Astrocyte (in vitro differentiated cells and primary cell): ENCODE measurements around the gene ERLIN1. TPM values are rescaled to one million over a fixed set of nuclear protein-coding genes. Genes with fewer than 3 reads are reported as not detected.

Experiments
- DNase-seq: peaks from one replicate; pipeline ENCODE4 v3.0.0-alpha.2; 2010; ENCODE audit warnings: low read depth
- FAIRE-seq: peaks from 2 replicates; lab custom pipeline; 2011; peaks lifted over from hg19 to GRCh38; lab: Jason Lieb, UNC
- H2AFZ ChIP-seq: 2 replicates; pipeline ENCODE4 v1.6.0; 2012; ENCODE audit warnings: low read depth, low read length, inconsistent platforms
- H3K27ac ChIP-seq: 2 replicates; pipeline ENCODE4 v1.5.1; 2011; ENCODE audit warnings: low read depth, low read length, inconsistent platforms
- H3K27me3 ChIP-seq: 2 replicates; pipeline ENCODE4 v1.6.0; 2011; ENCODE audit warnings: low read length, inconsistent platforms; ENCODE audit not compliant: insufficient read depth
- H3K36me3 ChIP-seq: 2 replicates; pipeline ENCODE4 v1.5.1; 2011; ENCODE audit warnings: low read length, inconsistent platforms; ENCODE audit not compliant: insufficient read depth
- H3K4me1 ChIP-seq: 2 replicates; pipeline ENCODE4 v1.5.1; 2011; ENCODE audit warnings: low read length, inconsistent platforms; ENCODE audit not compliant: insufficient read depth
- H3K4me2 ChIP-seq: 2 replicates; pipeline ENCODE4 v1.6.0; 2012; ENCODE audit warnings: low read length, inconsistent platforms
- H3K4me3 ChIP-seq: 2 replicates; pipeline ENCODE4 v1.5.1; 2011; ENCODE audit warnings: low read depth, mild to moderate bottlenecking, low read length, inconsistent platforms; ENCODE audit not compliant: insufficient read depth
- H3K79me2 ChIP-seq: 2 replicates; pipeline ENCODE4 v1.6.0; 2012; ENCODE audit warnings: mild to moderate bottlenecking, low read length, inconsistent platforms; ENCODE audit not compliant: insufficient read depth
- H3K9ac ChIP-seq: 2 replicates; pipeline ENCODE4 v1.6.0; 2012; ENCODE audit warnings: mild to moderate bottlenecking, low read length, inconsistent platforms
- H3K9me3 ChIP-seq: 2 replicates; pipeline ENCODE4 v1.5.1; 2012; ENCODE audit warnings: low read depth, mild to moderate bottlenecking, low read length, inconsistent platforms; ENCODE audit not compliant: insufficient read depth
- H4K20me1 ChIP-seq: 2 replicates; pipeline ENCODE4 v1.6.0; 2012; ENCODE audit warnings: low read length, inconsistent platforms; ENCODE audit not compliant: insufficient read depth
- H3K27ac Mint-ChIP-seq: one replicate; pipeline ENCODE4 v1.8.0; 2021; ENCODE audit warnings: mild to moderate bottlenecking, mixed read lengths; ENCODE audit not compliant: unreplicated experiment
- H3K27me3 Mint-ChIP-seq: one replicate; pipeline ENCODE4 v1.8.0; 2021; ENCODE audit warnings: low read depth, mixed read lengths; ENCODE audit not compliant: unreplicated experiment
- H3K36me3 Mint-ChIP-seq: one replicate; pipeline ENCODE4 v1.8.0; 2021; ENCODE audit warnings: low read depth, mixed read lengths; ENCODE audit not compliant: unreplicated experiment
- H3K4me1 Mint-ChIP-seq: one replicate; pipeline ENCODE4 v1.8.0; 2021; ENCODE audit warnings: low read depth, mixed read lengths; ENCODE audit not compliant: unreplicated experiment
- H3K4me3 Mint-ChIP-seq: one replicate; pipeline ENCODE4 v1.8.0; 2021; ENCODE audit warnings: mild to moderate bottlenecking, moderate library complexity, mixed read lengths; ENCODE audit not compliant: unreplicated experiment
- H3K9me3 Mint-ChIP-seq: one replicate; pipeline ENCODE4 v1.8.0; 2021; ENCODE audit warnings: mild to moderate bottlenecking, mixed read lengths; ENCODE audit not compliant: unreplicated experiment
- CTCF ChIP-seq: IDR thresholded peaks from 2 replicates; pipeline ENCODE4 v1.5.1; 2011; ENCODE audit warnings: low read depth, mild to moderate bottlenecking, inconsistent platforms, low read length, moderate library complexity; ENCODE audit not compliant: insufficient read depth
- EZH2 ChIP-seq: IDR thresholded peaks from 2 replicates; pipeline ENCODE4 v1.6.1; 2012; ENCODE audit warnings: mild to moderate bottlenecking, low read length, inconsistent platforms; ENCODE audit not compliant: insufficient read depth
- total RNA-seq: library from RNA; stranded (reverse); gene quantifications from 2 replicates; pipeline ENCODE4 v1.2.1, GENCODE V29; 2021

The ERLIN1 gene
- total RNA-seq, 1 donor from 2014 or later: 22.7 TPM

DNA sequence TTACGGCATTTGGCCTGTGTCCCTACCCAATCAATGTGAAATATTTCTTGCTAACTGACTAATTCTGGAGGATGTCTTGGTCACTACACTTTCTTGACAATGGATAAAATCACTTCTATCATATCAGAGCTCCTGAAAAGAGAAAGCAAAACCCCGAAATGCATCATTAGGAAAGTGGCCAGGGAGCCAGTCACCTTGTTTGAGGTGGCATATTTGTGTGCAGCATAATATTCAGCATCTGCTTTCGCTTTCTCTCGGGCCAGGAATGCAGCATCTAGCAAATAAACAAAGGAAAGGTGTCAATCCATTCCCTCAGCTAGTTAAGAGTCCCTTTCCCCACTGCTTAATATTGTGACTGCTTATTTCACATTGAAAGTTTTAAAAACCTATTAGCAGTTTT, 31.2 kb downstream of the ERLIN1 start:
- no peak overlapping the region for H3K4me3 ChIP-seq
- H3K36me3 Mint-ChIP-seq: peaks cover 22% of the 10 kb centered on the region
- peaks cover 5% of the 10 kb centered on the region for H3K79me2 ChIP-seq
- H3K36me3 ChIP-seq: peaks cover 37% of the 10 kb centered on the region
- H3K9me3 Mint-ChIP-seq: peaks cover 3% of the 10 kb centered on the region
- H3K4me1 Mint-ChIP-seq: no peaks in the 10 kb centered on the region
- no peak overlapping the region for H3K27ac Mint-ChIP-seq
- H3K4me3 Mint-ChIP-seq: no peak overlapping the region
- H2AFZ ChIP-seq: no peak overlapping the region
- H3K4me2 ChIP-seq: no peak overlapping the region
- FAIRE-seq: no peak
- H3K27ac ChIP-seq: no peak overlapping the region
- no peaks in the 10 kb centered on the region for H3K27me3 Mint-ChIP-seq
- H3K9ac ChIP-seq: no peak overlapping the region
- H3K27me3 ChIP-seq: no peaks in the 10 kb centered on the region
- no peak for DNase-seq
- TF ChIP-seq EZH2 (no peak), CTCF (no peak)
- no peaks in the 10 kb centered on the region for H3K9me3 ChIP-seq
- H4K20me1 ChIP-seq: no peaks in the 10 kb centered on the region
- no peaks in the 10 kb centered on the region for H3K4me1 ChIP-seq

GRCh38 chr10:100153239-100153825, 32.5 kb downstream of the ERLIN1 start:
- no peak overlapping the region for H3K4me3 Mint-ChIP-seq
- H3K4me1 Mint-ChIP-seq: peaks cover 5% of the 10 kb centered on the region
- Histone ChIP-seq H3K9ac (no peak overlapping the region), H3K27me3 (no peaks in the 10 kb centered on the region), H2AFZ (no peak overlapping the region), H3K36me3 (peaks cover 37% of the 10 kb centered on the region), H3K27ac (no peak overlapping the region), H3K4me2 (no peak overlapping the region), H3K4me1 (peaks cover 4% of the 10 kb centered on the region), H3K79me2 (peaks cover 2% of the 10 kb centered on the region), H3K4me3 (no peak overlapping the region), H3K9me3 (no peaks in the 10 kb centered on the region), H4K20me1 (peaks cover 4% of the 10 kb centered on the region)
- TF ChIP-seq EZH2: no peak
- TF ChIP-seq CTCF: no peak
- no peaks in the 10 kb centered on the region for H3K27me3 Mint-ChIP-seq
- DNase-seq (no peak), FAIRE-seq (no peak)
- peaks cover 24% of the 10 kb centered on the region for H3K36me3 Mint-ChIP-seq
- peaks cover 3% of the 10 kb centered on the region for H3K9me3 Mint-ChIP-seq
- no peak overlapping the region for H3K27ac Mint-ChIP-seq

GRCh38 chr10:100151723-100152300, 34.0 kb downstream of the ERLIN1 start:
- DNase-seq (no peak), FAIRE-seq (no peak)
- peaks cover 19% of the 10 kb centered on the region for H3K36me3 Mint-ChIP-seq
- H3K4me1 Mint-ChIP-seq: peaks cover 5% of the 10 kb centered on the region
- Histone ChIP-seq H3K4me1 (peaks cover 4% of the 10 kb centered on the region), H3K9me3 (no peaks in the 10 kb centered on the region), H3K79me2 (no peaks in the 10 kb centered on the region), H4K20me1 (peaks cover 4% of the 10 kb centered on the region), H3K9ac (no peak overlapping the region), H3K27ac (no peak overlapping the region), H3K4me3 (no peak overlapping the region), H2AFZ (no peak overlapping the region), H3K36me3 (peaks cover 35% of the 10 kb centered on the region), H3K4me2 (no peak overlapping the region), H3K27me3 (no peaks in the 10 kb centered on the region)
- TF ChIP-seq EZH2 (no peak), CTCF (no peak)
- no peak overlapping the region for H3K27ac Mint-ChIP-seq
- H3K27me3 Mint-ChIP-seq: no peaks in the 10 kb centered on the region
- H3K4me3 Mint-ChIP-seq: no peak overlapping the region
- H3K9me3 Mint-ChIP-seq: no peaks in the 10 kb centered on the region
